Measurements from ENCODE around the gene DNAH5. TPM values are rescaled to one million over a fixed set of nuclear protein-coding genes. Genes with fewer than 3 reads are reported as not detected.

The DNAH5 gene
- total and polyA plus RNA-seq, 2 donors (not counting 3 experiments of a cell fraction or from before 2014, with no cell fraction given) = 0.23 to 1.7 TPM

DNA sequence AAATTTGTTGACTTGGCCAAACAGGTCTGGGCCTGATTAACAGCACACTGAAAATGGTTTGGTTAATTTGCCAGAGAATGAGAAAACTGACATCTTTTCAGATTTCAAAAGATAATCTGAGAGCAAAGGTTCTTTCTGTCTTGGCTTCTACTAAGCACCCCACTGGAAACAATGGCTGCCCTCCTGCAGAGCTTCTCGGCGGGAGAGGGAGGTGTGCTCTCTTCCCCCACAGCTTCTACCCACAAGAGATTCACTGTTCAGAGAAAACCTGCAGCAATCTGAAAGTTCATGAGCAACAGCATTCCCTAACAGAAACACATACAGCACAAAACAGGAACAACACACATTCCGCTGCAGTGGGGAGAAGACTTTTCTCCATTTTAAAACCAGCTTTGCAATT, 3.0 kb downstream of the DNAH5 start:
- Histone ChIP-seq H3K4me1 (ENCODE audit: control insufficient read depth, extremely low read depth, insufficient read depth, low read length) (no peaks in the 10 kb centered on the region), H3K79me2 (ENCODE audit: control insufficient read depth, insufficient read depth, low read length) (no peaks in the 10 kb centered on the region), H4K20me1 (replicated peaks; ENCODE audit: control insufficient read depth, extremely low read depth, insufficient read depth, low read length) (no peaks in the 10 kb centered on the region), H3K4me3 (replicated peaks in 1 of 3; ENCODE audit: insufficient read depth in 1 of 3, low read depth in 1 of 3, low read length in 3 of 3) (no peak overlapping the region), H3K9me1 (replicated peaks; ENCODE audit: control insufficient read depth, extremely low read depth, insufficient read depth, low read length) (no peaks in the 10 kb centered on the region), H3K27me3 (ENCODE audit: control insufficient read depth in 2 of 2, insufficient read depth in 2 of 2, low read length in 2 of 2) (peaks cover 2 to 14% of the 10 kb centered on the region in 2 experiments), H3K9ac (replicated peaks; ENCODE audit: extremely low read depth, insufficient read depth, low read length) (no peak overlapping the region), H3K36me3 (ENCODE audit: control insufficient read depth in 2 of 2, extremely low read depth in 1 of 2, insufficient read depth in 2 of 2, low read length in 2 of 2) (no peaks in the 10 kb centered on the region), H2AFZ (ENCODE audit: low read depth, low read length) (no peak overlapping the region), H3K9me3 (replicated peaks; ENCODE audit: control insufficient read depth, insufficient read depth, low read length) (no peaks in the 10 kb centered on the region), H3K27ac (ENCODE audit: insufficient read depth, low read depth, low read length) (no peak overlapping the region), H3K4me2 (ENCODE audit: insufficient read depth, low read length) (no peak overlapping the region)
- TF ChIP-seq, protein P1, sequence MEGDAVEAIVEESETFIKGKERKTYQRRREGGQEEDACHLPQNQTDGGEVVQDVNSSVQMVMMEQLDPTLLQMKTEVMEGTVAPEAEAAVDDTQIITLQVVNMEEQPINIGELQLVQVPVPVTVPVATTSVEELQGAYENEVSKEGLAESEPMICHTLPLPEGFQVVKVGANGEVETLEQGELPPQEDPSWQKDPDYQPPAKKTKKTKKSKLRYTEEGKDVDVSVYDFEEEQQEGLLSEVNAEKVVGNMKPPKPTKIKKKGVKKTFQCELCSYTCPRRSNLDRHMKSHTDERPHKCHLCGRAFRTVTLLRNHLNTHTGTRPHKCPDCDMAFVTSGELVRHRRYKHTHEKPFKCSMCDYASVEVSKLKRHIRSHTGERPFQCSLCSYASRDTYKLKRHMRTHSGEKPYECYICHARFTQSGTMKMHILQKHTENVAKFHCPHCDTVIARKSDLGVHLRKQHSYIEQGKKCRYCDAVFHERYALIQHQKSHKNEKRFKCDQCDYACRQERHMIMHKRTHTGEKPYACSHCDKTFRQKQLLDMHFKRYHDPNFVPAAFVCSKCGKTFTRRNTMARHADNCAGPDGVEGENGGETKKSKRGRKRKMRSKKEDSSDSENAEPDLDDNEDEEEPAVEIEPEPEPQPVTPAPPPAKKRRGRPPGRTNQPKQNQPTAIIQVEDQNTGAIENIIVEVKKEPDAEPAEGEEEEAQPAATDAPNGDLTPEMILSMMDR (IDR thresholded peaks at IDR 0.05; ENCODE audit: extremely low read depth in 1 of 2, insufficient read depth in 1 of 2, low read depth in 1 of 2, low read length in 2 of 2) = no peak
- TF ChIP-seq JUN (IDR thresholded peaks at IDR 0.05; ENCODE audit: borderline replicate concordance, insufficient read depth, insufficient read length, low read depth) (no peak), GATA2 (IDR thresholded peaks at IDR 0.05; ENCODE audit: insufficient read depth, insufficient read length, low read depth, low read length) (no peak), FOS (IDR thresholded peaks at IDR 0.05; ENCODE audit: borderline replicate concordance, insufficient read depth, low read length) (no peak)
- intact Hi-C loops (cut with micrococcal nuclease) = no loop called here
- FAIRE-seq (no peak), DNase-seq (ENCODE audit: low read depth, low spot score) (no peak)
- POLR2A ChIA-PET = no interaction called here
- CTCF ChIA-PET = no interaction called here
- dilution Hi-C loops (cut with MboI; ENCODE audit: extremely low pct_ligation_motif_present, low sequenced_read_pairs) = no loop called here
- BruUV-seq (replicated peaks) = no TSS peak

DNA sequence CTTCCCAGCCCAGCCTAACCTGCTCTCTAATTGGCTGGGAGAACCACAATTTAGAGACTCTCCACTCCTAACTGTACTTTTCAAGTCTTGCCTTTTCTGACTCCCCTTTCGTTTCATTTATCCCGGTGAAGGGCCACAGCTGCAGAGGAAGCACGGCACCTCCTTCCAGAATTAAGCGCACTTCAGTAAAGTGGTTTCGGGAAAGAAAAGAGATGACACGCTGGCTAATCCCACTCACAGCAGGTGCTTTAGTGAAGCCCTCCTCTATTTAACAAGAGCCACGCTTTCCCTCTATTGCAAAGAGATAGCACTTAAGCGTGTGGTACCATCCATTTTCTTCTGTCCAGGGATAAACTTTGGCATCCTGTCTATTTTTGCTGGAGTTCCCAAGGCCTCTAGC, 4.8 kb downstream of the DNAH5 start:
- FAIRE-seq (no peak), DNase-seq (ENCODE audit: low read depth, low spot score) (no peak)
- no peaks in the 10 kb centered on the region for H3K79me2 ChIP-seq (ENCODE audit: control insufficient read depth, insufficient read depth, low read length)
- H3K4me1 ChIP-seq (ENCODE audit: control insufficient read depth, extremely low read depth, insufficient read depth, low read length) = no peaks in the 10 kb centered on the region
- H4K20me1 ChIP-seq (replicated peaks; ENCODE audit: control insufficient read depth, extremely low read depth, insufficient read depth, low read length) = no peaks in the 10 kb centered on the region
- no peak overlapping the region for H2AFZ ChIP-seq (ENCODE audit: low read depth, low read length)
- H3K27ac ChIP-seq (ENCODE audit: insufficient read depth, low read depth, low read length) = no peak overlapping the region
- H3K36me3 ChIP-seq (ENCODE audit: control insufficient read depth in 2 of 2, extremely low read depth in 1 of 2, insufficient read depth in 2 of 2, low read length in 2 of 2) = no peaks in the 10 kb centered on the region
- H3K9me1 ChIP-seq (replicated peaks; ENCODE audit: control insufficient read depth, extremely low read depth, insufficient read depth, low read length) = no peaks in the 10 kb centered on the region
- H3K27me3 ChIP-seq (ENCODE audit: control insufficient read depth in 2 of 2, insufficient read depth in 2 of 2, low read length in 2 of 2) = peaks cover 4 to 14% of the 10 kb centered on the region in 2 experiments
- H3K4me3 ChIP-seq (replicated peaks in 1 of 3; ENCODE audit: insufficient read depth in 1 of 3, low read depth in 1 of 3, low read length in 3 of 3) = no peak overlapping the region
- H3K9me3 ChIP-seq (replicated peaks; ENCODE audit: control insufficient read depth, insufficient read depth, low read length) = no peaks in the 10 kb centered on the region
- no peak overlapping the region for H3K9ac ChIP-seq (replicated peaks; ENCODE audit: extremely low read depth, insufficient read depth, low read length)
- dilution Hi-C loops (cut with MboI; ENCODE audit: extremely low pct_ligation_motif_present, low sequenced_read_pairs) (no loop called here), intact Hi-C loops (cut with micrococcal nuclease) (no loop called here)
- ChIA-PET POLR2A (no interaction called here), CTCF (no interaction called here)
- TF ChIP-seq POLR2A (IDR thresholded peaks at IDR 0.05; ENCODE audit: low read depth, low read length) = no peak
- TF ChIP-seq, protein P1 (IDR thresholded peaks at IDR 0.05; ENCODE audit: extremely low read depth in 1 of 2, insufficient read depth in 1 of 2, low read depth in 1 of 2, low read length in 2 of 2) = no peak
- TF ChIP-seq EZH2 (IDR thresholded peaks at IDR 0.05; ENCODE audit: borderline replicate concordance, low read depth, low read length, severe bottlenecking) = no peak
- TF ChIP-seq, protein P2, sequence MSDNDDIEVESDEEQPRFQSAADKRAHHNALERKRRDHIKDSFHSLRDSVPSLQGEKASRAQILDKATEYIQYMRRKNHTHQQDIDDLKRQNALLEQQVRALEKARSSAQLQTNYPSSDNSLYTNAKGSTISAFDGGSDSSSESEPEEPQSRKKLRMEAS (IDR thresholded peaks at IDR 0.05; ENCODE audit: insufficient read depth, insufficient read length) = no peak
- no peak for TF ChIP-seq POLR2AphosphoS5 (IDR thresholded peaks at IDR 0.05; ENCODE audit: insufficient read depth, low read depth, low read length)
- TF ChIP-seq JUN (IDR thresholded peaks at IDR 0.05; ENCODE audit: borderline replicate concordance, insufficient read depth, insufficient read length, low read depth) = no peak
- no peak for TF ChIP-seq MYC (IDR thresholded peaks at IDR 0.05; ENCODE audit: low read depth, low read length)
- no peak overlapping the region for H3K4me2 ChIP-seq (ENCODE audit: insufficient read depth, low read length)
- BruUV-seq (replicated peaks) = no TSS peak

Measured in endothelial cell of umbilical vein (primary cell).